RKO (cell line): ENCODE results near the gene FKBP8.

ENCODE experiments used
- DNase-seq: peaks from one replicate; pipeline ENCODE4 v3.0.0-alpha.2; 2016; ENCODE audit warnings: low spot score

The FKBP8 gene

DNA sequence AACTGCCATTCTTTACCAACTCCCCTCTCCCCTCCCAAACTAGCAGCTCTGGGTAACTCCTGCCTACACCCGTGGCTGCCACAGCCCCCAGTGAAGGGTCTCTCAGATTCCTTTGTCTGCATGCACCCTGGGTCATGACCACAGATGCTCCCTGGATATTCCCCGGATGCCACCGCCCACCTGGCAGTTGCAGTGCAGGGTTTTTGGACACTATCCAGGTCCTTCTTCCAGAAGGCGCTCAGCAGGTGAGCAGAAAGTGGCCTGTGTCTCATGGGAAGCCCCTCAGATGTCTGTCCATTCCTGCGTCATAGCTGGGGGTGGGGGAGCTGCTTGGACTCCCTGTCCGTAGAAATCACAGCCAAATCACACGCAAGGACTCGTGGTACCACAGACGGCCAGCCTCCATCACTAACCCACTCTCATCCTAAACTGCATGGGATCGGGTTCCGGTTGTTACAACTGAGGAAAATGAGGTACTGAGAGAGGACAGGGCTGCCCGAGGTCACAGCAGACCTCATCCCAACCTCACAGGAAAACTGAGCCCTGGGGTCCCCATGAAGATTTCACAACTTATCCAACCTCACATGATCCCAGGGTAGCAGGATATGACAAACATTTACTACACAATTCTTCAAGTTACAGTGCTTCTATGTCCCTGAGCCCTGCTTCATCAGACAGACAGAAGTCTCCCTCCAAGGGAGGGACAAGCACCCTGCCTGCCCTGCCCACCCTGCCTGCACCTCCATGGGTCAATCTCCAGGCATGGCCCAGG is 60.1 kb downstream of the FKBP8 start:
- DNase-seq = no peak
